HAP-1 (cell line): ENCODE measurements around the gene CNTN6.

Experiments
- DNase-seq, 2 experiments: peaks; one replicate each; pipeline ENCODE4 v3.0.0-alpha.2; 2016 to 2020; ENCODE audit warnings: low spot score in 2 of 2
- H3K27me3 ChIP-seq: fragments of 250-450 bp; sonication (Bioruptor Pico); 2 replicates; pipeline ENCODE4 v1.5.1; 2020; ENCODE audit warnings: low read depth, mild to moderate bottlenecking, moderate library complexity
- H3K36me3 ChIP-seq: fragments of 250-450 bp; sonication (Bioruptor Pico); replicated peaks from 2 replicates; pipeline ENCODE4 v1.5.1; 2020; ENCODE audit warnings: mild to moderate bottlenecking
- H3K4me1 ChIP-seq: fragments of 250-450 bp; sonication (Bioruptor Pico); 2 replicates; pipeline ENCODE4 v1.5.1; 2020; ENCODE audit warnings: mild to moderate bottlenecking
- H3K4me3 ChIP-seq: fragments of 250-450 bp; sonication (Bioruptor Pico); 2 replicates; pipeline ENCODE4 v1.5.1; 2020; ENCODE audit warnings: mild to moderate bottlenecking, moderate library complexity
- H3K9me3 ChIP-seq: fragments of 250-450 bp; sonication (Bioruptor Pico); 2 replicates; pipeline ENCODE4 v1.5.1; 2020; ENCODE audit warnings: mild to moderate bottlenecking, moderate library complexity
- in situ Hi-C: fragments of 300-500 bp; cut with MboI; formaldehyde crosslinking; loops from 3 replicates; pipeline ENCODE4 v1.14.3; 2020; ENCODE audit warnings: low sequenced_read_pairs, inconsistent platforms, mixed read lengths

Gene CNTN6

DNA sequence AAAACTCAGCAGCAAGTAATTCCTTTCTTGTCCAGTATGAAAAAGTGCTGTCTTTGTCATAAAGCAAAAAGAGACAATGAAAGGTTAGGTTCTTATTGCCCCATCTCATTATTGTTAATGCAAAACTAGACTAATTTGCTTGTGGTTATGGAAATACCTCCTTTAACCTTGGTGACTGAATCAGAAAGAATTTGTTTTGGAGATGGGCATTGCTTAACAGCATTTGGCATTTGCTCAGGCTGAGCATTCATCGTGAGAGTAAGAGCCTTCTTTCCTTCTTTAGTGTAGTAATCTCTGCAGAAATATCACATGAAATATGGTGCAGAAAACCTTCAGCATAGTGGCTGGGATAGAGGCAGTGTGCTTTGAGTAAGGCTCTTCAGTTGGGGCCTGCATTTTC lies 103.1 kb downstream of the CNTN6 start:
- Histone ChIP-seq H3K36me3 (no peaks in the 10 kb centered on the region), H3K4me1 (no peaks in the 10 kb centered on the region), H3K27me3 (no peaks in the 10 kb centered on the region), H3K4me3 (no peak overlapping the region), H3K9me3 (no peaks in the 10 kb centered on the region)
- no peak for DNase-seq
- in situ Hi-C loops = no loop called here

DNA sequence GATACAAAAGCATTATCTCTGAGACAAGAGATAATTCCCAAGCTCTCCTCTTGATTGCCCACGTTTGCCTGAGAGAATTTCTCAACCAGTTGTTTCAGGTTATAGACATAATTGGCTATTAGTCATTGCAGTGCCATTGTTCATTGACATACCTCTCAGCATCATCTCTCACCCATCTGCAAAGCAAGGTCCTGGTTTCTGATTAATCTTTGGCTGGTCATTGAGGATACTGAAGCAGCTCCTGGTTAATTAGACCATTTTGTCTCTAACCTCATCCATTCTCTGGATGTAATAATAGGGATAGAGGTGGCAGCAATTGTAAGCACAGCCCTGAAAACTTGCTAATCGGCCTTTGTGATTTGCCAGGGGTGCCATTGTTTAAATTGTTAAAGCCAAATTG lies 104.2 kb downstream of the CNTN6 start:
- H3K9me3 ChIP-seq = no peaks in the 10 kb centered on the region
- H3K4me3 ChIP-seq = no peak overlapping the region
- H3K27me3 ChIP-seq = no peaks in the 10 kb centered on the region
- H3K36me3 ChIP-seq = no peaks in the 10 kb centered on the region
- no peaks in the 10 kb centered on the region for H3K4me1 ChIP-seq
- in situ Hi-C loops = no loop called here
- DNase-seq = no peak

DNA sequence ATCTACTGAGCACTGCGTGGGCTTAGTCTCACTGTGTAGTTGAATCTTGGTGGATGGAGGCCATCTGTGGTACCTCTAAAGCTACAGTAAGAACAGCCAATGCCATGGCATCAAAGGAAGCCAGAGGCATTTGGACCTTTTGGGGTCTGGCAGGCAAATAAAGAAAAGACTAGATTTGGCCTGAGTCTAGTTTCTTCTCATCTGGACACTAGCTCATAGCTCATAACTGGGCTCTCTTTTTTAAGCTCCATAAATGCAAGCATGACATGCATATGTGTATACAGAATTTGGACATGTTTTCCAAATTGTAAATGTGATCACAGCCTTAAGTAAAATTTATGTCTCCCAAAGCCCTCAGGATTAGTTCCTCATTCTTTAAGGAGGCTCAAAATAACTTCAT lies 107.5 kb downstream of the CNTN6 start:
- in situ Hi-C loops = no loop called here
- no peak for DNase-seq
- no peak overlapping the region for H3K4me3 ChIP-seq
- H3K36me3 ChIP-seq = no peaks in the 10 kb centered on the region
- peaks cover 2% of the 10 kb centered on the region for H3K4me1 ChIP-seq
- H3K27me3 ChIP-seq = no peaks in the 10 kb centered on the region
- H3K9me3 ChIP-seq = no peaks in the 10 kb centered on the region

DNA sequence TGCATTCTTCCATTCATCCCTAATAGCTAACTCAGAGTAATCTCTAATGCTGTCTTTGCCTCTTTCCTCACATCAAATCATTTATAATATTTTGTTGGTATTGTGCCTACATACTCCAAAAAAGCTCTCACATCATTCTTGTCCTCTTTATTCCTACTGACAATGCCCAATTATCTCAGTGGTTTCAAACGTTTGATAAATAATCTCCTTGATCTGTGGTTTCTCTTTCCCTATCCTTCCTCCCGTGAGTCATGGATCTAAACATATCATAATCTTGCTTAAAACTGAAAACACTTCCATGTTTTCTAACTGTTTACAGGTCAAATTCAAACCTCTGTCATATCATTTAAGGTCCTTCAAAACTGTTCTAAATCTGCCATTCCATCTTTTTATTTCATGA lies 115.1 kb downstream of the CNTN6 start:
- H3K4me3 ChIP-seq = no peak overlapping the region
- peaks cover 10% of the 10 kb centered on the region for H3K4me1 ChIP-seq
- in situ Hi-C loops = no loop called here
- no peaks in the 10 kb centered on the region for H3K27me3 ChIP-seq
- no peak for DNase-seq
- H3K9me3 ChIP-seq = no peaks in the 10 kb centered on the region
- H3K36me3 ChIP-seq = no peaks in the 10 kb centered on the region

DNA sequence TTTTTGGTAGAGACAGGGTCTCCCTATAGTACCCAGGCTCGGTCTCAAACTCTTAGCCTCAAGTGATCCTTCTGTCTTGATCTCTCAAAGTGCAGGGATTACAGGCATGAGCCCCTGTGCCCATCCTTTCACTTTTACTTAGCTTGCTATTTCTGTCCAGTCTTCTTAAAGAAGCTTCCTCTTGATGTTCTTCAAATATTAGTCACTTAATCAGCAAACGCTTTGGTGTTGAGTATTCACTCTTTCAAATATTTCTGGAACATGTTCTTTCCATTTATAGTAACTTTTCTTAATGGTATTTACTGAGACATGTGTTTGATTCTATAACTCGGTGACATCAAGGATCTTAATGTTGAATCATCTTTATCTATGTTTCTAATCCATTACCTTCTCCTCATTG lies 122.1 kb downstream of the CNTN6 start:
- H3K4me1 ChIP-seq = no peaks in the 10 kb centered on the region
- in situ Hi-C loops = no loop called here
- peaks cover 9% of the 10 kb centered on the region; the same call in 1 of the 2 replicates for H3K27me3 ChIP-seq
- H3K4me3 ChIP-seq = no peak overlapping the region
- H3K36me3 ChIP-seq = no peaks in the 10 kb centered on the region
- DNase-seq = no peak
- H3K9me3 ChIP-seq = no peaks in the 10 kb centered on the region

DNA sequence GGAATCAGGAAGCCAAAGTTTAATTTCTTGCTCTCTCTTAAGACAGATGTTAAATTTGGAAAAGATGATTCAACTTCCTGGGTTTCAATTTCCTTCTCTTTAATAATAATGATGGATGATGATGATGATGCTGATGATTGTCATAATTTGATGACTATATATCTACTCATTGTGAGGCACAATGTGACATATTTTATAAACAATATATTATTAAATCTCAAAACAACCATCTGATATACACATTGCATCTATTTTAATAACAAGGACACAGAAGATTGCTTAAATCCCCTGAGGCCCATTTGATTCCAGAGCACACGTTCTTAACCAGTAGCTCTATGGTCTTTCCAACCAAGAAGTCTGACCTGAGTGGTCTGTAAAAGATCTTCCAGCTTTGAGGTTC lies 124.0 kb downstream of the CNTN6 start:
- Histone ChIP-seq H3K4me3 (no peak overlapping the region), H3K36me3 (no peaks in the 10 kb centered on the region), H3K27me3 (peaks cover 12% of the 10 kb centered on the region), H3K9me3 (no peaks in the 10 kb centered on the region), H3K4me1 (no peaks in the 10 kb centered on the region)
- in situ Hi-C loops = no loop called here
- no peak for DNase-seq

DNA sequence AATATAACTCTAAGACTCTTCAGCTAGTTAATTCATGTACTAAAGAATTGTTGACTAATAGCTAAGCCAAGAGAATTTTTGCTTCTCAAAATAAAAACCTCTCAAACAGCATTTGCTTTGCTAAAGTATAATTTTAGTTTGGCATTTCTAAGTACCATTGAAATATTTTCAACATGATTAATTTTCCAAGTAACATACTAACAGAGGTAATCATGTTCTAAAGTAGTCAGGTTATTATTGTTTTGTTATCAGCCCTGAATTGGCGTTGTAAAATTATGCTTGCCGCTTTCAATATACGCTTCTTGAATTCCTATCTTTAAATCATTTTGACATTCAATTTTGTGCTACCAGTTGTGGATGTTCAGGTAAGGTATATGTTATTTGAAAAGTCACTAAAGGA lies 134.3 kb downstream of the CNTN6 start:
- in situ Hi-C loops = no loop called here
- DNase-seq = no peak
- H3K27me3 ChIP-seq = peaks cover 3% of the 10 kb centered on the region; the same call in 1 of the 2 replicates
- H3K4me1 ChIP-seq = peaks cover 13% of the 10 kb centered on the region
- no peaks in the 10 kb centered on the region for H3K9me3 ChIP-seq
- H3K36me3 ChIP-seq = no peaks in the 10 kb centered on the region
- H3K4me3 ChIP-seq = no peak overlapping the region

DNA sequence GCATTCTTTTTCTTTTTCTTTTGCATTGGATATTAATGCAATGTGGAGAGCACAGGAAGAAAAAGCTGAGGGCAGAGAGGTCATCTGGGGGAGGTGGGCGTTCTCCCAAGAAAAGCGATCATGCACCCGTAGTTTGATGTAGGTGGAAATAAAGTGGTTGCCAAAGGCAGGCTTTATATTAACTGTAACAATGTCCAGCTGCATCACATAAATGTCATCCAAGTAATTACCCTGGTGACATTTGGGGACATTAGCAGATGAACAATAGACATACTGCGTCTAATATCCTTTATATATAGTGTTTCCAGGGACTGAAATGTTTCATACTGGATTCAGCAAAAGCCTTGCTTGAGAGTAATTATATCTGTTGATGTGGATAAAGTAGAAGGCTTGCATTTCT lies 135.5 kb downstream of the CNTN6 start:
- Histone ChIP-seq H3K9me3 (no peaks in the 10 kb centered on the region), H3K4me3 (no peak overlapping the region), H3K4me1 (peaks cover 13% of the 10 kb centered on the region), H3K27me3 (peaks cover 3% of the 10 kb centered on the region; the same call in 1 of the 2 replicates), H3K36me3 (no peaks in the 10 kb centered on the region)
- no peak for DNase-seq
- in situ Hi-C loops = no loop called here

DNA sequence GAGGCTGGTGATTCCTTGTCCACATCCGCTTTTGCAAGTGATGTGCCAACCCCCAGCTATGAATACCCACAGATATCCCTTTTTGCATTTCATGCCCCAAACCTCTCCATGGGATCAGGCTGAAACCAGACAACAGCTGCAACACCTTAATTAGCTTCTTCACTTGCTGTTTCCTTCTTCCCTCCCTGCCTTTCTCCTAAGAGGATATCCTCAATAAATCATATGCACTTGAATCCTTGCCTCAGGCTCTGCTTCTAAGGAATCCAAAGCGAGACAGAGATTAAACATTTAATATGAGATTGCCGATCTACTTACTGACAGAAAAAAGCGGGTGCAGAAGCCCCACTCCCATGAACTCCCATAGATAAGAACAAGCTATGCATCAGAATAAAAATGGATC lies 138.1 kb downstream of the CNTN6 start:
- peak; percentile 20 to 36 for DNase-seq
- Histone ChIP-seq H3K9me3 (no peaks in the 10 kb centered on the region), H3K4me1 (peaks cover 13% of the 10 kb centered on the region), H3K36me3 (no peaks in the 10 kb centered on the region), H3K4me3 (no peak overlapping the region), H3K27me3 (no peaks in the 10 kb centered on the region; the same call in 1 of the 2 replicates)
- in situ Hi-C loops = no loop called here

DNA sequence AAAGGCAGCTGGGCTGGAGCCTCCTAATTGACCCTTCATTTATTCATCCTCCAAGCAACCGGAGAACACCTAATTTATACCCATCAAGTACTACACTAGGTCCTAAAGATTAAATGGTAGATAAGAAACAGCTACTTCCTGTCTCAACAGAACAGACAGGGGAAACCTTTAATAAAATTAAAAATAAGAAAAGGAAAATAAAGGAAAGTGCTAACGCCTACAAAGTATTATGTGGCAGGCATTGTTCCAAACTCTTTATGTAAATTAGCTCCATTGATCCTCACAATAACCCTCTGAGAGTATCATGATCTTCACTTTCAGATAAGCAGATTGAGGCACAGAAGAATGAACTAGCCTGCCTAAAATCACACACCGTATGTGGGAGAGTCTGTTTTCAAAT lies 139.5 kb downstream of the CNTN6 start:
- no peaks in the 10 kb centered on the region for H3K9me3 ChIP-seq
- peak in 1 of 2 experiments; percentile 57 for DNase-seq
- peaks cover 13% of the 10 kb centered on the region for H3K4me1 ChIP-seq
- H3K27me3 ChIP-seq = no peaks in the 10 kb centered on the region; the same call in 1 of the 2 replicates
- in situ Hi-C loops = no loop called here
- no peaks in the 10 kb centered on the region for H3K36me3 ChIP-seq
- no peak overlapping the region for H3K4me3 ChIP-seq

DNA sequence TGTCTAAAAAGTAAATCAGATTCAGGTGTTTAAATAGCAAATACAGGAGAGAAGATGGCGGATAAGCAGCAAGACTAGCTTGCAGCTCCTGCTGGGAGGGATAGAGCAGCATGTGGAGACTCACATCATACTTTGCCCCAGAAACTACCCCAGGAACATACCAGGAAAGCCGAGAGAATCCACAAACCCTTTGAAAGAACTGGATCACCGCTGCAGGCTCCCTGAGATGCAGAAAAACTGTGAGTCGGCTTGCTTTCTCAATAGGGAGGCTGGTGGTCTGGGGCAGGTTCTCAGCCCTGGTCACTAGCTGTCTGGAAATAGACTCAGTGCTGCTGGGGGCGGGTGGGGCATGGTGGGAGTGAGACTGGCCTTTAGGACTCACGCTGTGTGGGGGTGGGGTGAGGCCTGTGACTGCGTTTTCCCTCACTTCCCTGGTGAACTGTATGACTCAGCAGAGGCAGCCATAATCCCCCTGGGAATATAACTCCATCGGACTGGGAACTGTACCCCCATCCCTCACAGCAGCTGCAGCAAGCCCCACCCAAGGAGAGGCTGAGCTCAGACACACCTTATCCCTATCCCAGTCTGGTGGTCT lies 142.8 kb downstream of the CNTN6 start:
- Histone ChIP-seq H3K4me3 (no peak overlapping the region), H3K27me3 (no peaks in the 10 kb centered on the region; the same call in 1 of the 2 replicates), H3K9me3 (no peaks in the 10 kb centered on the region), H3K36me3 (no peaks in the 10 kb centered on the region), H3K4me1 (peaks cover 13% of the 10 kb centered on the region)
- no peak for DNase-seq
- in situ Hi-C loops = no loop called here

DNA sequence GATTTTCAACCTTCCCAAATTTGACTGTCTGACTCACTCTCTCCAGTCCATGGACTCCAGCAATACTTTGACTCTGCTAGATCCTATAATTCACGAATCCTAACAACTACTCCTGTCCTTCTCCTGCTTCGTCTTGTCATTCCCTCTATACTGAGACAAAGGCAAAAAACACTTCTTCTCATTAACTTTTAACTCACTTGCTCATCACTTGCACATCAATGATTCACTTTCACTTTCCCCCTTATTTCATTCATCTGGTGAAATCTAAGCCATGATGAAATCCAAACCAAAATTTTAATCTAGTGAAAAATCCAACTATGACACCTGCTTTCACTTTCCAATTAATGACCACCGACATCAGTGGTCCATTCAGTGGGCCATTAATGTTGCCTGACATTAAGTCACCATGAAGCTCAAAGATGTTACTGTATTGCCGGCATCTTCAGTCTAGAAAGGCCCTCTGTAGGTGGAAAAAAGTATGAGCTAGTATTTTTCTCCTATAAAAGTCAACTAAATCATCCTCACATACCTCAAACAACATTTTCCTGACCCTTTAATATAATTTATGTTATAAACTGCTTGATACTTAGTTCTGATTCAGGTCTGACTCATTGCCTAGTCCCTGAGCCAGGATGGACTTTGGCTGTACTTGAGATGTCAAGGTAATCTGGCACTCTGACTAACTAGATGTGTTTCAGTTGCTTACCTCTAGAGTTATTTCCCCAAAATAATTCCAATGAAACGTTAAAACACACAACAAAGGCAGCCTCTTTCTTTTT lies 158.6 kb downstream of the CNTN6 start:
- in situ Hi-C loops = no loop called here

DNA sequence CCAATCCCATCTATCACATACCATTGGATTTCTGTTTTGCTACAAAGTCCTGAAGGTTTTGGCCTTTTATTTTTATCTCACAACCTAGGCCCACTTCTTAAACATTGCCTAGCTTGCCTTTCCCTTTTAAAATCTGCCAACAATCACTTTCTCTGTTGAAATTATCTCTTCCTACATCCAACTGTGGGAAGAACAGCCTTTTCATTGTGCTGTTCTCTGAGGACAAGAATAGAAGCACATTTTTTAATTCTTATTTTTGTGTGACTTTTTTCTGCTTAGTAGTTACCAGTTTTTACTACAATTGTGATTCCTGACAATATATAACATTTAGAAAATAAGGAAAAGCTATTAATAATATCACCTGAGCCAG lies 159.2 kb downstream of the CNTN6 start:
- in situ Hi-C loops = no loop called here
- no peak overlapping the region for H3K4me3 ChIP-seq
- H3K9me3 ChIP-seq = no peaks in the 10 kb centered on the region

More for the DNA sequence above, 158.6 kb downstream of the CNTN6 start:
- no peak for DNase-seq
- H3K27me3 ChIP-seq = no peaks in the 10 kb centered on the region
- no peaks in the 10 kb centered on the region for H3K36me3 ChIP-seq
- H3K4me3 ChIP-seq = no peak overlapping the region
- H3K9me3 ChIP-seq = no peaks in the 10 kb centered on the region
- H3K4me1 ChIP-seq = no peaks in the 10 kb centered on the region

DNA sequence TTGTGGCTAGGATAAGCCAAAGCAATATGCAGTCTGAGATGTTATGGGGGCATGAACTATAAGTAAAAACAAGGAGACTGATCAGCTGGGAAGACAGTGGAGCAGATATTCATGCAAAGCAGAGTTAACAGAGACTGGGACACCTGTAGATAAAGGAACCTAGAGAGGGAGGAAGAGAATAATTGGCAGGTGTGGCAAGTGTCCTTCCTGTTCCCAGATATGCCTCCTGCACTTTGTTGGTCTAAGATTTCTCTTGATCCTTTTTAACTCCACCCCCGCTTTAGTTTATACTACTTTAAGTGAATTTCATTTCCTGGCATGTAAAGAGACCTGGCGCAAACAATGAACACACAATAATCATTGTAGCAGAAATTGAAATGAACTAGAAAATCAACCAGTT lies 169.4 kb downstream of the CNTN6 start:
- in situ Hi-C loops = no loop called here
- Histone ChIP-seq H3K36me3 (no peaks in the 10 kb centered on the region), H3K27me3 (no peaks in the 10 kb centered on the region), H3K9me3 (no peaks in the 10 kb centered on the region; the same call in 1 of the 2 replicates), H3K4me1 (no peaks in the 10 kb centered on the region), H3K4me3 (no peak overlapping the region)
- DNase-seq = no peak

More for the DNA sequence above, 159.2 kb downstream of the CNTN6 start:
- H3K4me1 ChIP-seq = no peaks in the 10 kb centered on the region
- no peak for DNase-seq
- H3K27me3 ChIP-seq = no peaks in the 10 kb centered on the region
- H3K36me3 ChIP-seq = no peaks in the 10 kb centered on the region
